ENCODE results near the gene ZFAND3.

DNA sequence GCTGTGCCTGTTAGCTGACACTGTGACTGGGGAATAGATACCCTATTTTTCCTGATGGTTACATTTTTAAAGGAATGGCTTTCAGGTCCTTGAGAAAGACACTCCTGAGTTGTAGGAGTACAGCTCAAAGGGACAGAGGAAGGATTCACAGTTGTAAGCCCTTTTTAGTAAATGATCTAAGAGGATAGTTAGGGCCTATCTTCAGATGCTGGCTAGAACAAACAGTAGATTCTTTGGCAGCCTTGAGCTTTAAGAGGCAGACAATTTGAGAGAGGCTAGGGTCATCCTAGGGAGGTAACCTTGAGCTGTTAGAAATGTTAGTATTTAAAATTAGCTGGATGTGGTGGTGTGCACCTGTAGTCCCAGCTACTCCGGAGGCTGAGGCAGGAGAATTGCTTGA lies 111.5 kb downstream of the ZFAND3 start:
- TF ChIP-seq CTCF (conservative IDR thresholded peaks at IDR 0.05; ENCODE audit: low read length) (no peak), EZH2phosphoT487 (IDR thresholded peaks at IDR 0.05; ENCODE audit: borderline replicate concordance, low read depth, low read length) (no peak)

Measured in OCI-LY7 (cell line).